Fibroblast of skin of right quadriceps (primary cell): Measurements from ENCODE around the gene ANKRD9.
"Not testable (repeated sequence)": the region's sequence is repeated elsewhere in the genome, so short reads cannot be mapped to it uniquely, and the experiment has no call there.

Source experiments
- DNase-seq: peaks from one replicate; pipeline ENCODE4 v3.0.0-alpha.2; 2013

ANKRD9 gene

DNA sequence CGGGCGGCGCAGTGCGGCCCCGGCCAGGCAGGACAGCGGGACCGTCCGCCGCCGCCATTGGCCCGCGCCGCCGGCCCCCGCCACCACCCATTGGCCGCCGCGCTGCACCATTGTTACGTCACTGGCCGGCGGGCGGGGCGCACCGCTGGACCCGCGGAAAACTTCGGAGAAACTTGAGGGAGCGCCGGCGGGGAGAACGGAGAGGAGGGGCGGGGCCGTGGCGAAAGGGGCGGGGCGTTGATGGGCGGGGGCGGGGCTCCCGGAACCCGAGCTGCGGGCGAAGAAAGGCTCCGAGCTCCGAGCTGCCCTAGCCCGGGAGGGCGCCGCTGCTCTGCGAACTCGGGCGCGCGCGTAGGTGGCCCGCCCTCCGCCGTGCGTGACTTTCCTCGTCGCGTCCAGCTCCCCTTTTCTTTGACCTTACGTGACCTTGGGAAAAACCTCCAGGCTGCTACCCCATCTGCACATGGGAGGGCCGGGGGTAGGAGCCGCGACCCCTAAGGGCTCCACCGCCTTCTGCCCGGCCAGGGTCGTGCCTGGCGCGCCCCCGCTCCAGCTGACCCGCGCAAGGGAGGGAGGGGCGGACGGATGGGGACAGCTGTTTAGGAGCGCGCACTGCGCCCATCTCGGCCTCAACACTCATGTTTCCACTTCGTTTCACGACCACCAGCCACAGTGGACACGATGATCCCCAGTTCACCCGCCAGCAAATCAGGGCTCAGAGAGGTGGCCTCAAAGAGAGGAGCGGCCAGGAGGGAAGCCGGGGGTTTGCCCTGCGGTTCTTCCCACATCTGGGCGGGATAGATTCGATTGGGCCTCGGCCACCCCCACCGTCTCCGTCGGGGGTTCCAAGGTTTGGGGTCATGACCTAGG, at the start of gene ANKRD9:
TSS of gene ANKRD9 (minus strand) at position 31 of the 870 bp plus-strand sequence. CDS start 1,887 bp downstream, outside the sequence.
- peak; percentile 95 for DNase-seq

DNA sequence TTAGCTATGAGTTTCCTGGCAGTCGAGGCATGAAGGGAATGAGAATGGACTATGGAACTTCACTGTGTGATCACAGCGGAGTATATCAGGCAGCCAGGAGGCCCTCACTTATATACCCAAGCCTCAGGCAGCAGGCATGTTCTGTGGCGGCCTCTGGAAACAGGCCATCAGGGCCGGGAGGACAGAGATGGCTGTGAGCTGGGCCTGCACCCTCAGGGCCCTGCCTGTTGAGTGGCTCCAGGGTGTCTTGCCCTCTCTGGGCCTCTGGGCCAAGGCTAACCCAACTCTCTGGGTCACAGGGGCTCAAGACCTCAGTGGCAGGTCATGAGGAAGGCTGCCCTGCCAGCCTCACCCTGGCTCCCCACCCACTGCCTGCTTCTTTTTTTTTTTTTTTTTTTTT, 49.0 kb upstream of the ANKRD9 start:
- no peak for DNase-seq

DNA sequence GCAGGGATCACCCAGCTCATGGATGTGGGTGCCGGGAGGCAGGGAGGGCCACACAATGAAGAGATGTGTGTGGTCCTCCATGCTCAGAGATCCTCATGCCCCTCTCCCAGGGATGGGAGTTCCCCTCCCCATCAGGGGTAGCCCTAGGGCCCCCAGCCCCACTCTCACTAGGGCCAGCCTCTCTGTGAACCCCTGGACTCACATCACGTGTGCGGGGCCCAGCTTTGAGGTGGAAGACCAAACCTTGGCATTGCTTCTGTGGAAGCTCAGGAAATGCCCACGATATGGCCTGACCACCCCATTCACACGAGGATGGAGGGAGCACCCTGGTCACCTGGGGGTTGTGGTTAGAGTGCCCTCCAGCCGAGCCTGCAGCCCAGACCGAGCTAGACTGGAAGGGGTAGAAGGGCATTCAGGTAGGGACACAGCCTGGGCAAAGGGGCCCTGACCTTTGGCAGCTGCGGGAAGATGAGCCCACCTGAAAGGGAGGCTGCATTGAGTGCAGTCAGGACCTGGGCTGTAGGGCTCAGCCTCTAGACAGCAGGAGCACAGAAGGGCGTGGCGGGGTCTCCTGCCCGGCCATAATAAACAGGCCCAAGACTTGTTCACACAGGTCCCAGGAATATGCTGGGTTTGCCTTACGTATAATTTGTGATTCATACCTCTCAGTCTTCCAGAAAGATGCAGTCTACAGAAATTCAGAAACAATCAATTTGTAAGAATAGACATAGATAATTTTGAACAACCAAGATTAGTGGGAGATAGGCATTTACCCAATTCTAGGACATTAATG, 48.1 kb upstream of the ANKRD9 start:
- no peak for DNase-seq

DNA sequence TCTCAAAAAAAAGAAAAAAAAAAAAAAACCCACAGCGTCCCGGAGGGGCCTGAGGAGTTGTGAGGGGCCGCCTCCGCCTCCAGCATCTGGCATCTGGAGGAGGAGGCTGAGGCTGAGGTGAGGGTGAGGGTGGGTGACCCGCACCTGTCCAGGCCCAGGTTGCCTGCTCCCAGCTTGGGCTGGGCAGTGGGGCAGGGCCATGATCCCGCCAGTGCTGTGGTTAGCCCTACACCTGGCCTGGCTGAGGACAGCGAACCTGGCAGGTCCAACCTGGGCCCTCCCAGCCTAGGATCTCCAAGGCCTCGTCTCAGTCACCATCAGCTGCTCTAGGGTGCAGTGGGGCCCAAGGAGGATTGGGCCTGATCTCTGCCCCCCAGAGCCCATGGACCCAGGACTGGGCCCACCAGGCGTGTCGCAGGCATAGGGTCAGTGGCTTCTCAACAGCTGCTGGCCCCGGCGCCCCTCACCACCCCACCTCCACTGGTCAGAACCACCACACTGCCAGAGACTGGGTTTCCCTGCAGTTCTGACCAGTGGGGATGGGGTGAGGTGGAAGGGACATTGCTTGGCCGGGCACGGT, 46.6 kb upstream of the ANKRD9 start:
- DNase-seq: no peak

- DNase-seq: peak; percentile 33
These were observed 45.5 kb upstream of the ANKRD9 start for GRCh38 chr14:102554821-102555819.

DNA sequence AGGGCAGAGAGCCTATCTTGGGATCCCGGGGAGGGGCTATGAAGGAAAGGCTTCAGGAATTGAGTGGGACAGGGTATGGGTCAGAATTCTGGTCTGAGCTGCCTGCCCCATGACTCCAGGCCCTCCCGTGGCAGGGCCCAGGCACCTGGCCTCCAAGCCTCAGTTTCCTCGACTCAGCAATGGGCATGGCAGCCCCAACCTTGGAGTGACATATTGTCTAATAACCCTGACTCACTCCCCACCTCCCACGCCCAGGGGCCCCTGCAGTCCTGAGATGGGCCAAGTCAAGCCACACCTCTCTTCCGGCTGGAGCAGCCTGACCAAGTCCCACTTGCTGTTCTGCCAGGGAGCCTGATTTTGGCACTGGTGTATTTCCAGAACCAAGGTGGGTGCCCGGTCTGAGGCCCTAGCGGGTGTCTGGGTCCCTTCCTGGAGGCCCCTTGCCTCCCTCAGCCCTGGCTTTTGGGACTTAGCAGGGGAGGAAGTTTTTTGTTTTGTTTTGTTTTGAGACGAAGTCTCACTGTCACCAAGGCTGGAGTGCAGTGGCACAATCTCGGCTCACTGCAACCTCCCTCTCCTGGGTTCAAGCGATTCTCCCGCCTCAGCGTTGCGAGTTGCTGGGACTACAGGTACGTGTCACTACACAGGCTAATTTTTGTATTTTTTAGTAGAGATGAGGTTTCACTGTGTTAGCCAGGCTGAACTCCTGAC, 42.6 kb upstream of the ANKRD9 start:
- no peak for DNase-seq

DNA sequence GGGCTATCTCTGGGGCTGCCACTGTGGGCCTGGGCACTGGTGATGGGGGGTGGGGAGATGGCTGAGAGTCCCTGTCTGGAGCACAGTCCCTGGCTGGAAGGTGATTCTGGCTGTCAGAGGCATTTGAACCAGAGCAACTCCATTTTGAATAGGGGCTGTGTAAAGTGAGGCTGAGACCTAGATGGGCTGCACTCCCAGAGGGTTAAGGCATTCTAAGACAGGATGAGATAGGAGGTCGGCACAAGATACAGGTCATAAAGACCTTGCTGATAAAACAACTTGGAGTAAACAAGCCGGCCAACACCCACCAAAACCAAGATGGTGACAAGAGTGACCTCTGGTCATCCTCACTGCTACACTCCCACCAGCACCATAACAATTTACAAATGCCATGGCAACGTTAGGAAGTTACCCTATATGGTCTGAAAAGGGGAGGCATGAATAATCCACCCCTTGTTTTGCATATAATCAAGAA, 41.4 kb upstream of the ANKRD9 start:
- DNase-seq: not testable (repeated sequence)

DNA sequence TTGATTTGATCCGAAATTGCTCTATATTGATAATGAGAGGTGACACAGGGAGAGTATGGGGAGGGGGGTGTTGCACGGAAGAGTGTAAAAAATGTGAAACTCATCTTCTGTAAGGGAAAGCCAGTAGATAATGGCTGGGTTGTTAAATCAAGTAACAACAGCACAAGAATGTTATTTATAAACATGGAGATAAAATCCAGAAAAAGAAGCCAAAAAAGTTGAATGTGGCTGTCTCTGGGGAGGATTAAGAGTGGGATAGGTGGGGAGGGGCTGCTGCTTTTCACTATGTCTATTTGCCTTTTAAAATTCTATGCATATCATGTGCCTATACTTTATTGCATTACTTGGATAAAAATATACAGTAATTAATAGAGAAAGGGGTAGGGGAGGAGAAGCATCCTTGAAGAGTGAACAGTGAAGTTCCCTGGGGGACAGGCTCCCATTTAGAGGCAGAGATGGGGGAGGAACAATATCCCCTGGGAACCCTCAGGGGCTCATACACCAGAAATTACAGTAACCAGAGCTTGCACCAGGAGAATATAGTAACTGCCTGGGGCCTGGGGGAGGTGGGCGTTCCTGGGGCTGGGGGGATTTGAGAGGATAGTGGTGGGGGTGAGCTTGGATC, 39.2 kb upstream of the ANKRD9 start:
- DNase-seq: no peak

DNA sequence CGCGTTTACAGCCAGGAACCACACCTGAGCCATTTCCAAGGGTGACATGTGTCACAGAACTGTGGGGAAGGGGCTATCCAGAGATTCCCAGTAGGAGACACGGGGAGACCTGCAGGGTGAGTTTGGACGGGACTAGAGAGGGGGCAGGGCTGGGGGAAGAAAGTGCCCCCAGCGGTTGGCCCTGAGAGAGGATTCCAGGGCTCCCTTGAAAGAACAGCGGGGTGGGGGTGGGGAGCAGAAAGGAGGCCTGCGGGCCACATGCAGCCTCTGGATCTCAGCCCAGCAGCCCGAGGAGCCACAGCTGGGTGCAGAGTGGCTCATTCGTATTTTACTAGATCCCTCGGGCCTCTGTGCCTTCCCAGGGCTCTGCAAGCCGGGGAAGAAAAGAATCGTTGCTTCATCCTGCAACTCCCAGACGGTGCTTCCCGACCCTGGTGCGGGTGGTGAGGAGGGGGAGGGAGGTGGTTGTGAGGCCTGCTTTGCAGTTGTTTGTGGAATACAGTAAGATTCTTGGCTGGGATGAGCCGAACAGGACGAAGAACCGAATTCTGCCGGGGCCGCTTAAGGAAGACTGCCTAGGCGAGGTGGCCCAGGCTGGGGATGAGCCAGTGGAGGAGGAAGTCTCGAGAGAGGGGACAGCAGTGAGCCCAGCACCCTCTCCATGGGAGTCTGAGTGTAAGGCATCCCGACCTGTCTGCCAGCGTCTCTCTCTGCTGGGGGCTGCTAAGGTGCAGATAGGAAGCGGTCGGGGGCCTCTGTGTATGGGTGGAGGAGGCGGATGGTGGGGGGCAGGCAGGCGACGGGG, 36.1 kb upstream of the ANKRD9 start:
- peak; percentile 75 for DNase-seq

DNA sequence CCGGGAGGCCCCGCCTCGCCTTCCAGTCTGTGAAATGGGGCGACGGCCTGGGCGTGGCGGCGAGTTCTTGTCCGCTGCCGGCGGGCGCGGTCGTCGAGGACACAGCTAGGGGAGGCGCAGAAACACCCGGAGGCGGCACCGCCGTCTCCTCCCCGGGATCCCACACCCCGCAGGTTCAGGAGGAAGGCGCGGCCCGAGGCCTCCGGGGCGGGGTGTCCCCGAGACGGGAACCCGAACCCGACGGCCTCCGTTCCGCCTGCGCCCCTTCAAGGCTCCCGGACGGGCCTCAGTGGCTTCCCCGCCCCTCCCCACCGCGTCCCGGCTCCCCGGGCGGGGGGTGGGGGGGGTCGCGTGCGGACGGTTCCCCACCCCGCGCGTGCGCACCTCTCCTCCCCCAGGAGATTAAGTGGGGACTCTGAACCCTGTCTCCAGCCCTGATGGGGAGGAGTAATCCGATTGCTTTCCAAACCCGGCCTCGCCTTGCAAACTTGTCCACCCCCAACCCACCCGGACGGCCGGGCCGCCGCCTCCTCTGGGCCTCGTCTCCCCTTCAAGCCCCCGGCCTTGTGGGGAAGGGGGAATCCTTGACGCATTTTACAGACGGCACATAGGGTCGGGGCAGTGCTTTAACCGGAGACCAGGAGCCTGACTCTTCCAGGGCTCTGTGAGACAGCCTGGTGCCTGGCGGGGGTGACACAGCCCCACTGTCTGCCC, 35.3 kb upstream of the ANKRD9 start:
- no peak for DNase-seq

DNA sequence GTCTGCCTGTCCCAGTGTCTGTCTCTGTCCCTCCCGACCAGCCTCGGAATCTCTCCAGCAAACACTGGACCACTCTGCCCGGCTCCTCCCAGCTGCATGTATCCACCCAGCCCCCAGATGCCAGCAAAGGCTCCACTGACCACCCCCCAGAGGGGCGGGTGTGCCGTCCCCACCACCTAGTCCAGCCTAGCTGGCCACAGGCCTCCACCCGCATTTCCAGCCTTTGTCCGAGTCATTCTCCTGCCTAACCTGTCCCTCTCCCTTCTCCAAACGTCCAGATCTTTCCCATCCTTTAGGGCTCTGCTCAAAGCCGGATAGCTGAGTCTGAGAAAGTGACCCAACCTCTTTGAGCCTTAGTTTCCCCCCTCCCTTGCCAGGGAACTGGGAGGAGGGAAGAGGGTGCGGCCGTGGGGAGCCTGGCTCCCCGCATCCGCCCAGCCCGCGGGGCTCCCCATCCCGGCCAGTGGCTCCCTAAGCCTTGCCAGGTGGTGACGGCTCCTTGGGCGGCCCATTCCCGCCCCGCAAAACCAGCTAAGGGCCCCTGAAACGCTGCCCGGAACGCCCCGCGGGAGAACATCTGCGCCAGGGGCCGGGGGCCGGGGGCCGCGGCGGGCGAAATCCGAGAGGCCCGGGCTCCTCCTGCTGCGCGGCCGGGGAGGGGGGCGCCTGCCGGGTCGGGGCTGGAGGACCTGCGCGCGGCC, 34.6 kb upstream of the ANKRD9 start:
- DNase-seq: no peak

DNA sequence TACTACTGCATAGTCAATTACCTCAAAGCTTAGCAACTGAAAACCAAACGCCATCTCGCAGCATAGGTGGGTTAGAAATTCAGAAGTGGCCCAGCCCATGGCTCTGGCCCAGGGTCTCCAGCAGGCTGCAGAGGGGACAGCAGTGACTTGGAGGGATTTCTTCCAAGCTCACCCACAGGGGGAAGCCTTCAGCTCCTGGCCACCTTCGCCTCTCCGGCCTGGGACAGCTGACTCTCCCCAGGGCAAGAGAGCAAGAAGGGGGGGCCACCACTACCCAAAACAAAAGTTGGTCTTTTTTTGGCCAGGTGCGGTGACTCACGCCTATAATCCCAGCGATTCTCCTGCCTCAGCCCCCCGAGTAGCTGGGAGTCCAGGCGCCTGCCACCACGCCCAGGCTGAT, 32.2 kb upstream of the ANKRD9 start:
- DNase-seq: no peak

GRCh38 chr14:102541029-102541491, 31.5 kb upstream of the ANKRD9 start:
- not testable (repeated sequence) for DNase-seq

DNA sequence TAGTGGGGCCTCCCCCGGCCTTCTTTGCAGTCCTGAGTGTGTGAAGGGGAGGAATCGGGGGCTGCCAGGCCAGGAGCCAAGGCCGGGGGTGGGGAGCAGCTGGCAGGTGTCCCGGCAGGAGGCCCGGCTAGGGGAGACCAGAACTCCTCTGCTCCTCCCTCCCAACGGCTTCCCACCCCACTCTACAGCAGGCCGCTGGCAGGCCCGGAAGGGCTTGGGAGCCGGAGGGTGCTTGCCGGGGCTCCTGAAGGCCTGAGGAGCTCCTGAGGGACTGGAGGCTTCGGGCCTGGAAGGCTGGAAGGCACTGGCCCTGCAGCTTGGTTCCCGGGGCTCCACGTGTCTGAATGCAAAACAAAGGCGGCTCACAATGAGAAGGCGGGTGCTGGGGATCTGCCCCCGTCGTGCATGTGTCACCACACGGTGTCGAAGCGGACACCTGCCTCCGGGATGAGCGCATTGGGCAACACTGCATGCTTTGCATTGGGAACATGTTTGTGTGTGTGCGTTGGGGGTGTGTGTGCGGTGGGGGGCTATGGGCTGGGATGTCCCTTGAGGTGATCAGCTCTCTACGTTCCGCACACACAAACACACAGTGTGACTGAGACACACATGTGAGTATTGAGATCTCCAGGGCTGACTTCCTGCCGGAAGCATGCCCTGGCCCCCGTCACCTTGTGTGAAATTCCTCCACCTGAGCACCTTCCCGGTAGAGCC, 30.9 kb upstream of the ANKRD9 start:
- peak; percentile 70 for DNase-seq

DNA sequence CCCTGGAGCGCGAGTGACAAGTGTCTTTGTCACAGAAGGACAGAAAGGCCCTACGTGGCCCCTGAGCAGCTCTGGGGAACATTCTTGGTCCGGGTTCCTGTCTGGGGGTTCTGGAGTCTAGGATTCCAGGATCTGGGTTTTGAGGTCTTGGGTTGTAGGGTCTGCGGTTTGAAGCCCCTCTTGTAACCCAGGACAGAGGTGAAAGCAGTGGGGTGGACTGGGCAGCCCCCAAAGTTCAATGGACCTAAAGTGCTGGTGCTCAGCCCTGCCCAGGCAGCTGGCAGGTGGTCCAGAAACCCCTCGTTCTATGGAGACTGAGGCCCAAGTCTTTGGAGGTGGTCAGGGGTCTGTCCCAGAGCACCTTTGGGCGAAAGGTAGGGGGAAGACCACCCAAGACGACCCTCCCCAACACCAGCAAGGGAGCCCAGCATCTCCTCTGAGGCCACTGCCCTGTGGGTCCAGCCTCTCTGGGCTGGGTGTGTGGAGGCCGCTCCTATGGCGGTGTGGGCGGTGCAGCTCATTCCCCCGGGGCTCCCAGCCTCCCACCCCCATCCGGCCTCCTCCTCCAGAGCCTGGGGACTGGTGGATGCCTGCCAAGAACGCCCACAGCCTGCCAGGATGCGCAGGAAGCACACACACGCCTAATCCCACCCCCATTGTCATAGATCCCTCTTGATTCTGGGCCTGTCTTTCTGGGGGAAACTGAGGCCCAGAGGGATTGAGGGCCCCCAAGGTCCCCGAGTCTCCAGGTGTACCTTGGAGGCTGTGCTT, 30.2 kb upstream of the ANKRD9 start:
- DNase-seq: peak; percentile 92

- no peak for DNase-seq
These were observed 29.3 kb upstream of the ANKRD9 start for GRCh38 chr14:102538602-102539543.
